PC-3 (cell line): ENCODE measurements around the gene DOCK4. TPM values are rescaled to one million over a fixed set of nuclear protein-coding genes. Genes with fewer than 3 reads are reported as not detected.

Experiments used
- ATAC-seq: fragments of 200-7000 bp; cut with Tn5 transposase; 2 replicates; pipeline ENCODE4 v1.9.1; 2020; ENCODE audit warnings: mild to moderate bottlenecking, moderate library complexity
- BruUV-seq: library from RNA; stranded (reverse); fragments of 400-500 nt; replicated peaks from 2 replicates; lab custom pipeline; 2021; lab: Mats Ljungman, UMichigan
- CTCF ChIA-PET: fragments of 300-600 bp; sonication (Branson Sonifier 250); formaldehyde crosslinking; loops from one replicate; lab custom pipeline; 2022; ENCODE audit warnings: antibody characterized with exemption; lab: Charles Lee
- POLR2A ChIA-PET: fragments of 300-600 bp; sonication (Branson Sonifier 250); formaldehyde crosslinking; loops from one replicate; lab custom pipeline; 2022; ENCODE audit warnings: antibody characterized with exemption; ENCODE audit not compliant: unreplicated experiment; lab: Charles Lee
- DNase-seq: peaks from one replicate; pipeline ENCODE4 v3.0.0-alpha.2; 2015
- H2AFZ ChIP-seq: fragments of 300-600 bp; sonication (generic); 2 replicates; pipeline ENCODE4 v1.6.0; 2016; ENCODE audit warnings: antibody characterized with exemption, low read length
- H3F3A ChIP-seq: fragments of 300-600 bp; sonication (generic); one replicate; pipeline ENCODE4 v1.6.0; 2017; ENCODE audit warnings: antibody characterized with exemption, low read length, control low read depth, mild to moderate bottlenecking; ENCODE audit not compliant: unreplicated experiment
- H3K27ac ChIP-seq: fragments of 300-600 bp; sonication (generic); 2 replicates; pipeline ENCODE4 v1.5.1; 2016; ENCODE audit warnings: mild to moderate bottlenecking, low read length
- H3K27me3 ChIP-seq: fragments of 300-600 bp; sonication (generic); 2 replicates; pipeline ENCODE4 v1.6.1; 2016; ENCODE audit warnings: low read length, mixed read lengths
- H3K36me3 ChIP-seq: fragments of 300-600 bp; sonication (generic); 2 replicates; pipeline ENCODE4 v1.6.1; 2016; ENCODE audit warnings: low read depth, mixed run types, low read length, mixed read lengths
- H3K4me1 ChIP-seq: fragments of 300-600 bp; sonication (generic); 2 replicates; pipeline ENCODE4 v1.5.1; 2016; ENCODE audit warnings: low read length; ENCODE audit not compliant: insufficient read depth
- H3K4me2 ChIP-seq: fragments of 300-600 bp; sonication (generic); 2 replicates; pipeline ENCODE4 v1.6.0; 2016; ENCODE audit warnings: low read length
- H3K4me3 ChIP-seq: fragments of 300-600 bp; sonication (generic); 2 replicates; pipeline ENCODE4 v1.5.1; 2016; ENCODE audit warnings: mild to moderate bottlenecking, low read length, mixed read lengths
- H3K79me2 ChIP-seq: fragments of 300-600 bp; sonication (generic); 2 replicates; pipeline ENCODE4 v1.6.1; 2017; ENCODE audit warnings: low read length, mixed read lengths
- H3K9ac ChIP-seq: fragments of 300-600 bp; sonication (generic); 2 replicates; pipeline ENCODE4 v1.6.0; 2016; ENCODE audit warnings: mild to moderate bottlenecking, low read length
- H3K9me2 ChIP-seq: fragments of 300-600 bp; sonication (generic); replicated peaks from 2 replicates; pipeline ENCODE4 v1.6.1; 2016; ENCODE audit warnings: mixed run types, low read length, mixed read lengths
- H3K9me3 ChIP-seq: fragments of 300-600 bp; sonication (generic); 2 replicates; pipeline ENCODE4 v1.6.1; 2016; ENCODE audit warnings: low read length, mixed read lengths
- H4K20me1 ChIP-seq: fragments of 300-600 bp; sonication (generic); 2 replicates; pipeline ENCODE4 v1.6.1; 2016; ENCODE audit warnings: low read length, mixed read lengths
- EZH2 ChIP-seq: fragments of 300-600 bp; sonication (generic); IDR thresholded peaks from one replicate; pipeline ENCODE4 v1.6.1; 2017; ENCODE audit warnings: antibody characterized with exemption, mild to moderate bottlenecking, low read length; ENCODE audit not compliant: unreplicated experiment
- EZH2phosphoT487 ChIP-seq: fragments of 300-600 bp; sonication (generic); IDR thresholded peaks from 2 replicates; pipeline ENCODE4 v1.6.1; 2018; ENCODE audit warnings: mild to moderate bottlenecking, antibody characterized with exemption, low read length, borderline replicate concordance
- intact Hi-C: fragments of 100-400 bp; cut with micrococcal nuclease; formaldehyde crosslinking; loops from 2 replicates; pipeline ENCODE4 v1.9.0; 2023
- total RNA-seq: library from RNA; depleted of rRNA; stranded (reverse); fragments of >200 nt; gene quantifications from 2 replicates; pipeline ENCODE4 v1.2.3, GENCODE V29; 2014
- TF ChIP-seq, protein P1 (sequence below): fragments of 300-600 bp; sonication (generic); conservative IDR thresholded peaks from 2 replicates; pipeline ENCODE4 v1.5.1; 2017; ENCODE audit warnings: antibody characterized with exemption, low read depth, mild to moderate bottlenecking, low read length

DOCK4 gene
- total RNA-seq, 1 experiment from 2014 or later, result 25.4 TPM

DNA sequence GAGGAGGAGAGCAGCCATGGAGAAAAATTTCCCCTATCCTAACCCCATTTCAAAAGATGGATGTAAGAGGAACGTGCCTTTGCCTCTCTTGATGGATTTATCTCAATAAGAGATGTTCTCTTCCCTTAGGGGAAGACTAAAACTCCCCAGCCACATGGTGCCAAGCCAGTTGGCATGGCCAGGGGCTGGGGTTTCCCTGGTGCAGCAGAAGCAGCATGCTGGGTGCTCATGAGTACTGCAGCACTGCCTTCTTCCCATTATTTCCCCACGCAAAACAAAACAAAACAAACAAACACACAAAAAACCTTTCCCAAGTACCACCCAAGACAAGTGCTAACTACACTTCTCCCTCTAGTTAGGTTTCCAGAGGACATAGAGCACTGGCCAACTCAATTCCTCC lies 97.2 kb downstream of the DOCK4 start:
- no peaks in the 10 kb centered on the region for H3K9me2 ChIP-seq
- H3F3A ChIP-seq, result no peaks in the 10 kb centered on the region
- DNase-seq, result no peak
- peaks cover 3% of the 10 kb centered on the region; the same call in 1 of the 2 replicates for H3K4me1 ChIP-seq
- BruUV-seq, result no TSS peak
- no peaks in the 10 kb centered on the region for H3K36me3 ChIP-seq
- no peak overlapping the region for H3K4me3 ChIP-seq
- ATAC-seq, result no peak
- H3K4me2 ChIP-seq, result no peak overlapping the region
- no peak overlapping the region for H3K27ac ChIP-seq
- H3K27me3 ChIP-seq, result no peaks in the 10 kb centered on the region
- peaks cover 16% of the 10 kb centered on the region for H3K79me2 ChIP-seq
- H4K20me1 ChIP-seq, result no peaks in the 10 kb centered on the region
- CTCF ChIA-PET, result no interaction called here
- POLR2A ChIA-PET, result no interaction called here
- intact Hi-C loops, result no loop called here
- no peaks in the 10 kb centered on the region for H3K9me3 ChIP-seq
- no peak overlapping the region for H3K9ac ChIP-seq
- no peak overlapping the region for H2AFZ ChIP-seq
- TF ChIP-seq EZH2, result no peak
- TF ChIP-seq, protein P1, sequence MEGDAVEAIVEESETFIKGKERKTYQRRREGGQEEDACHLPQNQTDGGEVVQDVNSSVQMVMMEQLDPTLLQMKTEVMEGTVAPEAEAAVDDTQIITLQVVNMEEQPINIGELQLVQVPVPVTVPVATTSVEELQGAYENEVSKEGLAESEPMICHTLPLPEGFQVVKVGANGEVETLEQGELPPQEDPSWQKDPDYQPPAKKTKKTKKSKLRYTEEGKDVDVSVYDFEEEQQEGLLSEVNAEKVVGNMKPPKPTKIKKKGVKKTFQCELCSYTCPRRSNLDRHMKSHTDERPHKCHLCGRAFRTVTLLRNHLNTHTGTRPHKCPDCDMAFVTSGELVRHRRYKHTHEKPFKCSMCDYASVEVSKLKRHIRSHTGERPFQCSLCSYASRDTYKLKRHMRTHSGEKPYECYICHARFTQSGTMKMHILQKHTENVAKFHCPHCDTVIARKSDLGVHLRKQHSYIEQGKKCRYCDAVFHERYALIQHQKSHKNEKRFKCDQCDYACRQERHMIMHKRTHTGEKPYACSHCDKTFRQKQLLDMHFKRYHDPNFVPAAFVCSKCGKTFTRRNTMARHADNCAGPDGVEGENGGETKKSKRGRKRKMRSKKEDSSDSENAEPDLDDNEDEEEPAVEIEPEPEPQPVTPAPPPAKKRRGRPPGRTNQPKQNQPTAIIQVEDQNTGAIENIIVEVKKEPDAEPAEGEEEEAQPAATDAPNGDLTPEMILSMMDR, result no peak
- TF ChIP-seq EZH2phosphoT487, result no peak

- Histone ChIP-seq H3K4me1 (peaks cover 13% of the 10 kb centered on the region), H3K4me3 (no peak overlapping the region), H3K4me2 (no peak overlapping the region), H3K27ac (no peak overlapping the region), H4K20me1 (no peaks in the 10 kb centered on the region), H3K9me3 (no peaks in the 10 kb centered on the region), H3F3A (no peaks in the 10 kb centered on the region), H3K79me2 (peaks cover 28% of the 10 kb centered on the region), H3K36me3 (no peaks in the 10 kb centered on the region), H3K9ac (no peak overlapping the region), H3K9me2 (no peaks in the 10 kb centered on the region), H2AFZ (no peak overlapping the region), H3K27me3 (no peaks in the 10 kb centered on the region)
- intact Hi-C loops, result no loop called here
- TF ChIP-seq, protein P1, result no peak
- TF ChIP-seq EZH2phosphoT487 (no peak), EZH2 (no peak)
- ChIA-PET POLR2A (interaction anchor here (0.6 kb wide), 1 partner anchor 155 kb away, joined by 4 read pairs; no protein-coding TSS in a partner anchor), CTCF (interaction anchor here (0.5 kb wide), 1 partner anchor 30 kb away, joined by 4 read pairs; no protein-coding TSS in a partner anchor)
- DNase-seq, result no peak
- no TSS peak for BruUV-seq
- no peak for ATAC-seq
Observed at GRCh38 chr7:112105584-112106530, 100.3 kb downstream of the DOCK4 start.

DNA sequence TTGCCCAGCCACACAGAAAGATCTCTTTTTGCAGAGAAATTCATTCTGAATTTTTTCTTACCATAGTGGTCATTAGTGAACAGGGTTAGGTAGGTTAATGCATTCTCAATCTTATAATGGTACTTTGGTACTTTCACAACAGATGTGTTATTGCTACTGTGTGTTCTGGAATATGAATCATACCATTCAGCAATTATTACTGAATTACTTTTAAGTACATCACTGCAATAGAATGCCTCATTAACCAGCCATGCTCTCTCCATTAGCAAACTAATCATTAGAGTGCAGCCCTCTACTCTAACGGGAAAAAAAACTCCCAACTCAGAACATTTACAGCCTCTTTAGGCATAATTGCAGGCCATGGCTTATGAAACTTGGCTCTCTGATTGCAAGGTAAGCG lies 102.1 kb downstream of the DOCK4 start:
- no peak for DNase-seq
- BruUV-seq, result no TSS peak
- TF ChIP-seq, protein P1, result no peak
- TF ChIP-seq EZH2phosphoT487 (no peak), EZH2 (no peak)
- Histone ChIP-seq H3K27ac (no peak overlapping the region), H3F3A (no peaks in the 10 kb centered on the region), H3K4me3 (no peak overlapping the region), H3K27me3 (no peaks in the 10 kb centered on the region), H2AFZ (no peak overlapping the region), H3K9ac (no peak overlapping the region), H3K9me3 (no peaks in the 10 kb centered on the region), H3K36me3 (no peaks in the 10 kb centered on the region), H3K4me1 (peaks cover 13% of the 10 kb centered on the region), H3K9me2 (no peaks in the 10 kb centered on the region), H4K20me1 (no peaks in the 10 kb centered on the region), H3K79me2 (peaks cover 35% of the 10 kb centered on the region), H3K4me2 (no peak overlapping the region)
- ChIA-PET POLR2A (no interaction called here), CTCF (no interaction called here)
- intact Hi-C loops, result no loop called here
- ATAC-seq, result no peak
